22Rv1 (cell line): ENCODE measurements around the gene CPNE9.

ENCODE experiments used
- ZFX ChIP-seq: fragments of 450-650 bp; IDR thresholded peaks from 2 replicates; pipeline ENCODE4 v1.6.1; 2017; ENCODE audit warnings: antibody characterized with exemption, borderline replicate concordance
- TF ChIP-seq, protein P1 (sequence below): fragments of 450-650 bp; IDR thresholded peaks from 2 replicates; pipeline ENCODE4 v1.5.1; 2017; ENCODE audit warnings: mild to moderate bottlenecking

DNA sequence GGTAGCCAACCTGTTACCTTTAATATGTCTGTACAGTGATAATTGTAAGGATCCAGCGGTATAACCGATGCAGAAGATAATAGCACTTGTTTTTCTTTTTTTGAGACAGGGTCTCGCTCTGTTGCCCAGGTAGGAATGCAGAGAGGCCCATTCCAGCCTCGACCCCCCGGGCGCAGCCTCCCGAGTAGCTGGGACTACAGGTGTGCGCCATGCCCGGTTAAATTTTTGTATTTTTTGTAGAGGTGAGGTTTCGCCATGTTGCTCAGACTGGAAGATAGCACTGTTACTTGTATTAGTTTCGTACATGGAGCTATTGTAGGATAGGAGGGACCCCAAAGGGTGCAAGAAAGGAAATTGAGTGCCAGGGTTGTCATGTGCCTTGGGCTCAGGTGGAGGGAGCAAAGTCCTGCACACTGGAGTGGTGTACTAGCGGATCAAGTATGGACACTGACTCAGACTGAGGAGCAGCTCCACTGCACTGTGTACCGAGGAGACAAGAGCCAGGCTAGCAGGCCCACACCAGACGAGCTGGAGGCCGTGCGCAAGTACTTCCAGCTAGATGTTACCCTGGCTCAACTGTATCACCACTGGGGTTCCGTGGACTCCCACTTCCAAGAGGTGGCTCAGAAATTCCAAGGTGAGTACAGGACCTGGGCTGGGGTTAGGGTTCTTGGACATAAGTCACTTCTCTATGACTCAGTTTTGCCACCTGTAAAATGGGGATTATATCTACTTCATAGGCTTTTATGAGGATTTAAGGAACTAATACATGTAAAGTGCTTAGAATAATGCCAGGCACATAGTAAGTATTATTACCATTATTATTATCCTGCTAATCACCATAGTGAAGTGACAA lies 47.2 kb downstream of the CPNE9 start:
- TF ChIP-seq, protein P1, sequence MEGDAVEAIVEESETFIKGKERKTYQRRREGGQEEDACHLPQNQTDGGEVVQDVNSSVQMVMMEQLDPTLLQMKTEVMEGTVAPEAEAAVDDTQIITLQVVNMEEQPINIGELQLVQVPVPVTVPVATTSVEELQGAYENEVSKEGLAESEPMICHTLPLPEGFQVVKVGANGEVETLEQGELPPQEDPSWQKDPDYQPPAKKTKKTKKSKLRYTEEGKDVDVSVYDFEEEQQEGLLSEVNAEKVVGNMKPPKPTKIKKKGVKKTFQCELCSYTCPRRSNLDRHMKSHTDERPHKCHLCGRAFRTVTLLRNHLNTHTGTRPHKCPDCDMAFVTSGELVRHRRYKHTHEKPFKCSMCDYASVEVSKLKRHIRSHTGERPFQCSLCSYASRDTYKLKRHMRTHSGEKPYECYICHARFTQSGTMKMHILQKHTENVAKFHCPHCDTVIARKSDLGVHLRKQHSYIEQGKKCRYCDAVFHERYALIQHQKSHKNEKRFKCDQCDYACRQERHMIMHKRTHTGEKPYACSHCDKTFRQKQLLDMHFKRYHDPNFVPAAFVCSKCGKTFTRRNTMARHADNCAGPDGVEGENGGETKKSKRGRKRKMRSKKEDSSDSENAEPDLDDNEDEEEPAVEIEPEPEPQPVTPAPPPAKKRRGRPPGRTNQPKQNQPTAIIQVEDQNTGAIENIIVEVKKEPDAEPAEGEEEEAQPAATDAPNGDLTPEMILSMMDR = no peak
- no peak for TF ChIP-seq ZFX
